ENCODE results near the gene KXD1. TPM values are rescaled to one million over a fixed set of nuclear protein-coding genes. Genes with fewer than 3 reads are reported as not detected.

Gene KXD1
- total RNA-seq, 1 donor from 2014 or later: 77.7 TPM

GRCh38 chr19:18541992-18542940, 15.4 kb upstream of the KXD1 start:
- Mint-ChIP-seq H3K27ac (peak overlapping the region; percentile 55), H3K4me3 (ENCODE audit: low read depth) (peak overlapping the region; percentile 79), H3K27me3 (no peaks in the 10 kb centered on the region), H3K9me3 (ENCODE audit: low read depth) (no peaks in the 10 kb centered on the region), H3K36me3 (ENCODE audit: insufficient read depth) (peaks cover 3% of the 10 kb centered on the region), H3K4me1 (ENCODE audit: low read depth) (peaks cover 6% of the 10 kb centered on the region)
- no peak for DNase-seq (ENCODE audit: low spot score, unreplicated experiment)
- TF ChIP-seq, protein P1, sequence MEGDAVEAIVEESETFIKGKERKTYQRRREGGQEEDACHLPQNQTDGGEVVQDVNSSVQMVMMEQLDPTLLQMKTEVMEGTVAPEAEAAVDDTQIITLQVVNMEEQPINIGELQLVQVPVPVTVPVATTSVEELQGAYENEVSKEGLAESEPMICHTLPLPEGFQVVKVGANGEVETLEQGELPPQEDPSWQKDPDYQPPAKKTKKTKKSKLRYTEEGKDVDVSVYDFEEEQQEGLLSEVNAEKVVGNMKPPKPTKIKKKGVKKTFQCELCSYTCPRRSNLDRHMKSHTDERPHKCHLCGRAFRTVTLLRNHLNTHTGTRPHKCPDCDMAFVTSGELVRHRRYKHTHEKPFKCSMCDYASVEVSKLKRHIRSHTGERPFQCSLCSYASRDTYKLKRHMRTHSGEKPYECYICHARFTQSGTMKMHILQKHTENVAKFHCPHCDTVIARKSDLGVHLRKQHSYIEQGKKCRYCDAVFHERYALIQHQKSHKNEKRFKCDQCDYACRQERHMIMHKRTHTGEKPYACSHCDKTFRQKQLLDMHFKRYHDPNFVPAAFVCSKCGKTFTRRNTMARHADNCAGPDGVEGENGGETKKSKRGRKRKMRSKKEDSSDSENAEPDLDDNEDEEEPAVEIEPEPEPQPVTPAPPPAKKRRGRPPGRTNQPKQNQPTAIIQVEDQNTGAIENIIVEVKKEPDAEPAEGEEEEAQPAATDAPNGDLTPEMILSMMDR (IDR thresholded peaks at IDR 0.05; ENCODE audit: unreplicated experiment): no peak

DNA sequence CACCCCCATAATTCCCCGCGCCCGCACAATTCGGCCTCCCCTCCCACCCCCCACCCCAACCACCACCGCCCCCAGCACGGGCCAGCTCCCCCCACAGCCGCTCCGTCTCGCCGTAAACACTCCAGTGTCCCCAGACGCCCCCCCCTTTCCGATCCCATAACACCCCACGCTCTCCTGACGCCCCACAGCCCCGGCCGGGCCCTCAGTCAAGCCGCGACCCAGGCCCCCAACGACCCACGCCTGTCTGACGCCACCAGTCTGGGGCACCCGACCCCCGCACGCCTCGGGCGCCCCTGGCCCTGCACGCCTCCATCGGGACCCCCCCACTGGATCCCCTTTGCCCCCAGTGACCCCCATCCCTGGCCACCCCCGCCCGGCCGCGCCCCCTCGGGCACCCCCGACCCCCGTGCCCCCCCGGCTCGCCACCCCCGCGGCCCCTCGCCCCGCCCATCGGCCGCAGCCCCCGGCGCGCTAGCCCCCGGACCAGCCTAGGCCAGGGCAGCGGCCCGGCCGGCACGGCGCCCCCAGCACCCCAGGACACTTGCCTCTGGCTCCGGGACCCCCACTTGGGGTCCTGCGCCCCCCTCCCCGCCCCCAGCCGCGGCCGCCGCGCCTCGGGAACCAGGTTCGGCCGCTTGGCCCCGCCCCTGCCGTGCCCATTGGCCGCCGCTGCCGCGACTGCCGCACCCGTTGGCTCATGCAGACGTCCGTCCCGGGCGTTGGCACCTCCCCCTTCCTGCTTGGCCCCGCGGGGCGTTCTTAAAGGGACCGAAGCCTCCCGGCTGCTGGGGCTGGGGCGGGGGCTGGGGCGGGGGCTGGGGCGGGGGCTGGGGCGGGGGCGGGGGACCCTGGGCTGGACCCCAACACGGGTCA, 14.5 kb upstream of the KXD1 start, which contains the start of gene FKBP8:
TSS of gene FKBP8 (minus strand) at position 633 of the 873 bp plus-strand sequence. CDS start 1,603 bp downstream, outside the sequence.
- no peaks in the 10 kb centered on the region for H3K27me3 Mint-ChIP-seq
- H3K36me3 Mint-ChIP-seq (ENCODE audit: insufficient read depth): peaks cover 3% of the 10 kb centered on the region
- no peaks in the 10 kb centered on the region for H3K9me3 Mint-ChIP-seq (ENCODE audit: low read depth)
- peaks cover 6% of the 10 kb centered on the region for H3K4me1 Mint-ChIP-seq (ENCODE audit: low read depth)
- peak within 1 kb of the TSS; percentile 79 for H3K4me3 Mint-ChIP-seq (ENCODE audit: low read depth)
- peak; percentile 89 for DNase-seq (ENCODE audit: low spot score, unreplicated experiment)
- peak within 1 kb of the TSS; percentile 80 for H3K27ac Mint-ChIP-seq
- TF ChIP-seq, protein P1 (IDR thresholded peaks at IDR 0.05; ENCODE audit: unreplicated experiment): no peak

DNA sequence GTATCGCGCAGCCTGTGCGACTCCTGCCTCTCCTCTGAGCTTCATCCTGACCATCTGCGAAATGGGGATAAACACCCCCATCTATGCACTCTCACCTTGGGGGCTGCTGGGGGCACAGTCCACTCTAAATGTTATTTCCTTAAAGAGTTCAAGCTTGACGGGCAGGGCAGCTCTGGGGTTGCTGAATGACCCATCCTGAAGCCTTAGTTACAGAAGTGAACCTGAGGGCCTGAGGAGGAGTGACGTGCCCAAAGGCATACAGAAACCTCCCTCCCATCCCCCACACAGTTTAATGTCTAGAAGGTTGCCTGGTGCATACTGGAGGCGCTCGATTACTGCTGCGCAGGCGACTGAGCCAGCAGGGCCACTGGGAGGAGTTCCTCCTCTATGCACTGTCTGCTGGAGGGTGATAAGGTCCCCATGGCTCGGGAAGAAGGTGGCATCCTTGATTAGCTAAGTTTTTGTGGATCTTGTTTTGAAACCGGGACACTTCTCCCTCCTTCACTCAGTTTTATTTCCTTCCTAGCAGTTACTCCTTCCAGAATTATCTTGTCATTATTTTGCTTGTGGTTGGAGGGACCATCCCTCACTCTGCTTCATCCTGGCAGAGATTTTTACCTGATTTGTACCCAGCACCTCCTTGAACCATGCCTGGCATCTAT, 13.7 kb upstream of the KXD1 start:
- DNase-seq (ENCODE audit: low spot score, unreplicated experiment): no peak
- Mint-ChIP-seq H3K4me3 (ENCODE audit: low read depth) (peak overlapping the region; percentile 77), H3K9me3 (ENCODE audit: low read depth) (no peaks in the 10 kb centered on the region), H3K27ac (peak overlapping the region; percentile 80), H3K36me3 (ENCODE audit: insufficient read depth) (peaks cover 3% of the 10 kb centered on the region), H3K4me1 (ENCODE audit: low read depth) (peaks cover 6% of the 10 kb centered on the region), H3K27me3 (no peaks in the 10 kb centered on the region)
- TF ChIP-seq, protein P1 (IDR thresholded peaks at IDR 0.05; ENCODE audit: unreplicated experiment): no peak

DNA sequence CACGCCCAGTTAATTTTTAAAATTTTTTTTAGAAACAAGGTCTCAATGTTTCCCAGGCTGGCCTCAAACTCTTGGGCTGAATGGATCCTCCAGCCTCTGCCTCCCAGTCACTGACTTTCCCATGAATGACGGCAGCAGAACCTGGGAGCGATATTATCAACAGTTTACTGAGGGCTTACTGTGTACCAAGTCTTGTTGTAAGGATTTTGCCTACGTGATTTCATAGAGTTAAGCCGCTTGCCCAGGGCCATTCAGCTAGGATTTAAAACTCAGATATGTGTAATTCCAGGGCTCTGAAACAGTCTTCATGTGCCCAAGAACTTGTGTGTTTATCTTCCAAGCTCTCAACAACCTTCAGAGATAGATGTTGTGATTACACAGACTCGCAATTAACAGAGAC, 6.0 kb upstream of the KXD1 start:
- no peaks in the 10 kb centered on the region for H3K9me3 Mint-ChIP-seq (ENCODE audit: low read depth)
- H3K4me3 Mint-ChIP-seq (ENCODE audit: low read depth): no peak overlapping the region
- TF ChIP-seq, protein P1 (IDR thresholded peaks at IDR 0.05; ENCODE audit: unreplicated experiment): no peak
- no peak for DNase-seq (ENCODE audit: low spot score, unreplicated experiment)
- no peaks in the 10 kb centered on the region for H3K4me1 Mint-ChIP-seq (ENCODE audit: low read depth)
- H3K27ac Mint-ChIP-seq: no peak overlapping the region
- no peaks in the 10 kb centered on the region for H3K36me3 Mint-ChIP-seq (ENCODE audit: insufficient read depth)
- no peaks in the 10 kb centered on the region for H3K27me3 Mint-ChIP-seq

Data from progenitor cell of endocrine pancreas (in vitro differentiated cells).